ENCODE results near the gene SDHB. TPM values are rescaled to one million over a fixed set of nuclear protein-coding genes. Genes with fewer than 3 reads are reported as not detected.

SDHB gene
- total and polyA plus RNA-seq, 9 donors, result 51.9 to 120 (median 63.1) TPM

DNA sequence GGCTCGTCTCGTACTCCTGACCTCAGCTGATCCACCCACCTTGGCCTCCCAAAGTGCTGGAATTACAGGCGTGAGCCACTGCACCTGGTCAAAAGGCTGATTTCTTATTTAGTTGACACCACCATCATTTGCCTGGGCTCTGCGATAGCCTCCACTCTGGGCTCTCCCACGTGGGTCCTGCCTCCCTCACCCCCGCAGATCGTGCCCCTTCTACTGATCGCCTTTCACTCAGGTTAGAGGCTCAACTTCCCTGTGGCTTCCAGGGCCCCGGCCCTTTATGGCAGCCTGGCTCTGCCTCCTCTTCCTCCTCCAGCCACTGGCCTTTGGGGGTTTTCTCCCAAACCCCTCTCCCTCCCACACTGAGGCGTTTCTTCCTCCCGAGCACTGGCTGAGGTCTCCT lies 70.9 kb downstream of the SDHB start:
- Histone ChIP-seq H3K9me3 (no peaks in the 10 kb centered on the region), H3K36me3 (no peaks in the 10 kb centered on the region), H3K27me3 (no peaks in the 10 kb centered on the region), H3K27ac (no peak overlapping the region), H3K4me1 (ENCODE audit: insufficient read depth) (peaks cover 7% of the 10 kb centered on the region), H3K4me3 (no peak overlapping the region)
- intact Hi-C loops (cut with DNase I), result no loop called here
- DNase-seq, result no peak
- WGBS, 3 donors, result 69 to 83% (median 81%) methylated on average over 11 of the region's 11 CpGs
- TF ChIP-seq EP300 (IDR thresholded peaks at IDR 0.05) (no peak), POLR2A (IDR thresholded peaks at IDR 0.05) (no peak)
- TF ChIP-seq, protein P1, sequence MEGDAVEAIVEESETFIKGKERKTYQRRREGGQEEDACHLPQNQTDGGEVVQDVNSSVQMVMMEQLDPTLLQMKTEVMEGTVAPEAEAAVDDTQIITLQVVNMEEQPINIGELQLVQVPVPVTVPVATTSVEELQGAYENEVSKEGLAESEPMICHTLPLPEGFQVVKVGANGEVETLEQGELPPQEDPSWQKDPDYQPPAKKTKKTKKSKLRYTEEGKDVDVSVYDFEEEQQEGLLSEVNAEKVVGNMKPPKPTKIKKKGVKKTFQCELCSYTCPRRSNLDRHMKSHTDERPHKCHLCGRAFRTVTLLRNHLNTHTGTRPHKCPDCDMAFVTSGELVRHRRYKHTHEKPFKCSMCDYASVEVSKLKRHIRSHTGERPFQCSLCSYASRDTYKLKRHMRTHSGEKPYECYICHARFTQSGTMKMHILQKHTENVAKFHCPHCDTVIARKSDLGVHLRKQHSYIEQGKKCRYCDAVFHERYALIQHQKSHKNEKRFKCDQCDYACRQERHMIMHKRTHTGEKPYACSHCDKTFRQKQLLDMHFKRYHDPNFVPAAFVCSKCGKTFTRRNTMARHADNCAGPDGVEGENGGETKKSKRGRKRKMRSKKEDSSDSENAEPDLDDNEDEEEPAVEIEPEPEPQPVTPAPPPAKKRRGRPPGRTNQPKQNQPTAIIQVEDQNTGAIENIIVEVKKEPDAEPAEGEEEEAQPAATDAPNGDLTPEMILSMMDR (IDR thresholded peaks at IDR 0.05), result no peak

DNA sequence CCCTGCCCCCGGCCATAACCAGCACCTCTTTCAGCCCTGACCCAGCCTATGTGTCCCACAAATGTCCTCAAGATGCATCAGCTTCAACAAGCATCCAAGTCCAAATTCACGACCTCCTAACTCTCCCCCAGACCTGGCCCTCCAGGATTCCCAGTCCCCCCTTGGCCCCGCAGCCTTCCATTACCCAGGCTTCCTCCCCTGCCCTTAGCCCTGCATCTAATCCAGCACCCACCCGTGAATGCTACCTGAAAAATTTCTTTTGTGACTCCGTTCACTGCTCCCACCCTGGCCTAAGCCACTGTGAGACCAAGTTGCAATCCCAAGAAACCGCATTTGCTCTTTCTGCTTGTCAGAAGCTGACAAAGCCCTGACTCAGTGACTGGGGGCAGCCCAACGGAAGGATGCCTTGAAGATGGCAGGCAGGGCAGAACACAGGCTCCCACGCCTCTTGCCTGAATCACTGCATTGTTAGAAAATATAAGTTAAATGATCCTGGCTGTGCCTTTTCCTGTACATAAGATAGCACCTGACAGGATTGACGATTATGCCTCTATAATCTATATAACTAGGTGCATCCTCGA lies 72.5 kb downstream of the SDHB start:
- H3K27ac ChIP-seq, result no peak overlapping the region
- no peaks in the 10 kb centered on the region for H3K27me3 ChIP-seq
- peaks cover 7% of the 10 kb centered on the region for H3K4me1 ChIP-seq (ENCODE audit: insufficient read depth)
- TF ChIP-seq POLR2A (IDR thresholded peaks at IDR 0.05), result no peak
- TF ChIP-seq EP300 (IDR thresholded peaks at IDR 0.05), result no peak
- TF ChIP-seq, protein P1 (IDR thresholded peaks at IDR 0.05), result no peak
- H3K4me3 ChIP-seq, result no peak overlapping the region
- intact Hi-C loops (cut with DNase I), result no loop called here
- peak in 1 of 5 donors; percentile 34 for DNase-seq
- no peaks in the 10 kb centered on the region for H3K9me3 ChIP-seq
- WGBS, 3 donors, result 84 to 94% (median 90%) methylated on average over 10 of the region's 10 CpGs
- H3K36me3 ChIP-seq, result no peaks in the 10 kb centered on the region

DNA sequence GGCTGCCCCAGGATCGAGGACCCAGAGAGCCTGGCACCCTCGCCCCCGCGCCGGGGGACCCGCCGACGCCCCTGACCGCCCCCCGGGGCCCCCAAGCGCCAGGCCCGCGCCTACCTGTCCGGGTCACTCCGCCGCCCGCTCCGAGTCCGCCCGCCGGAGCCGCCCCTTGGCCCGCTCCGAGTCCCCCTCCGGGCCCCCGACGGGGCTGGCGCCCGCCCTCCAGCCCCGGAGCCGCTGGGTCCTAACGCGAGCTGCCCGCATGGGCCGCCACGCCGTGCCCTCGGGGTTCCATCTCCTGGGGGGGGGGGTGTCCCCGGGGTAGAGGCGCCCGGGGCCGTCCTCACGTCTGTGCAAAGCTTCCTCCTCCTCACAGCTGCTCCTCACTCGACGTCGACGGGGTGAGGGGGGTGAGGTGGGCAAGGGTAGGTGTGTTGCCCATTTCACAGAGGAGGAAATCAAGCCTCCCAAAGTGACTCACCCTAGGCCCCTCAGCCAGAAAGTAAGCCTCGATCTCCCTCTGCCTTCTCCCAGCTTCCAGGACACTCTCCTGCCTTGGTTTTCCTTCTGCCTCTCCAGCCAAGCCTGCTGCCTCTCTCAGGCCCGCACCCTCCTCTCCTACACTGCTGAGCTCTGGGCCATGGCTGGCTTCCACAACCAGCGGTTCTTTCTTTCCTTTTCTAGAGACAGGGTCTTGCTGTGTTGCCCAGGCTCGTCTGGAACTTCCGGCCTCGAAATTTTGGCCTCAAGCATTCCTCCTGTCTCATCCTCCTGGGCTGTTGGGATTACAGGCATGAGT lies 73.2 kb downstream of the SDHB start, which contains the start of gene MFAP2:
Gene MFAP2, minus strand, starts transcription at position 148 of the 796 bp plus-strand sequence. CDS start 2,347 bp downstream, outside the sequence.
- peaks cover 8% of the 10 kb centered on the region for H3K4me1 ChIP-seq (ENCODE audit: insufficient read depth)
- peak within 1 kb of the TSS; percentile 89 to 91 for H3K27ac ChIP-seq
- no peaks in the 10 kb centered on the region for H3K9me3 ChIP-seq
- intact Hi-C loops (cut with DNase I), result no loop called here
- H3K36me3 ChIP-seq, result no peaks in the 10 kb centered on the region
- peak; percentile 59 to 78 (median 66) for DNase-seq
- peak within 1 kb of the TSS; percentile 48 for H3K4me3 ChIP-seq
- no peaks in the 10 kb centered on the region for H3K27me3 ChIP-seq
- TF ChIP-seq EP300 (IDR thresholded peaks at IDR 0.05) (no peak), POLR2A (IDR thresholded peaks at IDR 0.05) (no peak)
- WGBS, 3 donors, result 7 to 10% (median 9%) methylated on average over 39 to 53 of the region's 53 CpGs

DNA sequence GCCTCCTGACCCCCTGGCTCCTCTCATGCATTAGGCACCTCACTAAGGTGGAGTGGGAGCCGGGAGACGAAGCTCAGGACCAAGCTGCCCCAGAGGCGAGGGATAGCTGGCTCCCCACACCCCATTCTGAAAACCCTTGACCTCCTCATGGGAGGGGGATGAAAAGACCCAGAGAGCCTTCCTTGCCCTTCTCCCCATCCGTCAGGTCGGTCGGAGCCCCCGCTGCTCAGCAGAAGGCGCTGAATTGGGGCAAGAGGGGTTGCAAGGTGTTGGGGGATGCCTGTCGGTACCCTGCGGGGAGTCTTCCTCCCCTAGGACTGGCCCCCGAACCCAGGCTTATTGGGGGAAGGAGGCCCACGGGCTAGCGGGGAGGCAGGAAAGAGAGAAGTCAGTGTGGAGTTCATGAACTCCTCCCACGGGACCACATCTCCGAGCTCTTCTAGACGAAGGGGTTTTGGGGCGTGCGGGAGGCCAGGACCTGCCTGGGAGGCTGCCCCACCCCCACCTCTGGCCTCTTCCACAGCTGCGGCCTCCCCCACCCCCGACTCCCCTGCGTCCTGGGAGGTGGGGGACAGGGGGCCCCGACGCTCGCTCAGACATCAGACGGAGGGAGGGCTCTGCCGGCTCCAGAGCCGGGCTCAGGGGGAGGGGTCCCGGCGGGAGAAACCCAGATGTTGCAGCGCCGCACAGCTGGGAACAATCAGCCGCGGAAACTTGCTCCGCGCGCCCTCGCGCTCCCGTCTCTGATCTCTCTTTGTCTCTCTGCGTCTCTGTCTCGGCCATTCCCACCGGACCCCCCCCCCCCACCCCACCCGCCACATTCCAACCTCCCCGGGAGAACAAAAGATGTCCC lies 74.1 kb downstream of the SDHB start:
- H3K9me3 ChIP-seq, result no peaks in the 10 kb centered on the region
- H3K27ac ChIP-seq, result peak overlapping the region; percentile 89 to 91
- H3K36me3 ChIP-seq, result no peaks in the 10 kb centered on the region
- TF ChIP-seq, protein P1 (IDR thresholded peaks at IDR 0.05), result no peak
- TF ChIP-seq POLR2A (IDR thresholded peaks at IDR 0.05) (no peak), EP300 (IDR thresholded peaks at IDR 0.05) (no peak)
- peaks cover 8% of the 10 kb centered on the region for H3K4me1 ChIP-seq (ENCODE audit: insufficient read depth)
- peak overlapping the region; percentile 48 for H3K4me3 ChIP-seq
- whole genome bisulfite sequencing, 3 donors, result 8 to 13% (median 9%) methylated on average over 36 to 44 of the region's 44 CpGs
- H3K27me3 ChIP-seq, result no peaks in the 10 kb centered on the region
- intact Hi-C loops (cut with DNase I), result no loop called here
- peak; percentile 70 to 86 (median 76) for DNase-seq

Data from ovary (tissue), 9 donors.